Measurements from ENCODE around the gene XPO6.

XPO6 gene

DNA sequence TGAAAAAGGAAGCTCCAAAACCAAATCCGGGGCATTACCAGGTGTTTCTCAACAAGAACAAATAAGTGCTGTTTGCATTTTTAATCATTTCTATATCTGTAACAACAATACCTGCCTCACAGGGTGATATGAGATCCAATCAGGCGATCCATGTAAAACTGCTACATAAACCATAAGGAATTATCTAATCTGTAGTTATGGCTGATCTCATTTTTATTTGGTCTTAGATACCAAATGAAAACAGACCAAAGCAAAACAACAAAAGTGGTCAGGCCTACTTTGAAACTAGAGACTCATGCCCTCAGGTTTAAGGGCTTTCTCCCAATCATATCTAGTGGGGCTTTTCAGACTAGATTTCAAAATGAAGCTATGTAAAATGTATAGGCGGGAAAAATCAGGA is 28.3 kb downstream of the XPO6 start:
- no peak for TF ChIP-seq CTCF (IDR thresholded peaks at IDR 0.05; ENCODE audit: low read depth, low read length)
- no peak overlapping the region for H3K4me3 ChIP-seq (ENCODE audit: low read depth, low read length)

DNA sequence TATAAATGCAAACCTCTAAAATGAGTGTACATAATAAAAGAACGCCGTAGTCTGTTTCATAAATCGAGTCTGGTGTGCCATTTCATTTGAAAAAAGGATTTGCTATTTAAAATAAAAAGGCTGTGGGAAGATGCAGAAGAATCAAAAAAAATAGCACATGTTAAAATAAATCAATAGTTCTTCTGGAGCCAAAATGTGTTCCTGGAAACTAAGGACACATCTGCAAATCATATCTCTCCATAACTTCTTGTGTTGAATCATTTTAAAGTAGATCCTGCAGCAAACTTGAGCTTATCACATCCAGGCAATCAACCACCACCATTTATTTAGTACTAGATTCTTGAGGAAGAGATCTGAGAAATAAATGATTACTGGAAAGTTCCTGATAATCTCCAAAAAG is 29.0 kb downstream of the XPO6 start:
- no peak for TF ChIP-seq CTCF (IDR thresholded peaks at IDR 0.05; ENCODE audit: low read depth, low read length)
- H3K4me3 ChIP-seq (ENCODE audit: low read depth, low read length), result no peak overlapping the region

- TF ChIP-seq CTCF (IDR thresholded peaks at IDR 0.05; ENCODE audit: low read depth, low read length), result no peak
- no peak overlapping the region for H3K4me3 ChIP-seq (ENCODE audit: low read depth, low read length)
These were observed 29.6 kb downstream of the XPO6 start for GRCh38 chr16:28182183-28182582.

DNA sequence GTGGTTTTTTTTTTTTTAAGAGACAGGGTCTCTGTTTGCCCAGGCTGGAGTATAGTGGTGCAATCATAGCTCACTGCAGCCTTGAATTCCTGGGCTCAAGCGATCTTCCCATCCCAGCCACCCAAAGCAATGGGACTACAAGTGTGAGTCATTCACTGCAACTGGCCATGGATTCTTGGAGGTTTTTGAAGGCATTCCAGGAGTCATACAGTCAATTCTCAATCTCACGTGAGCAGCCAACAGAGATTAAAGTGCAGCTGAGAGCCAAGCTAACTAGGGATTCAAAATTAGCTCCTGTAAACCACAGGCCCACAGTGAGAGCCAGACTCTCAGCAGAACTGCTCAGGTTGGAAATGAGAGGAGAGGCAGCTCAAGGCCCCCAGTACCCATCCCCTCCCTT is 30.2 kb downstream of the XPO6 start:
- H3K4me3 ChIP-seq (ENCODE audit: low read depth, low read length), result no peak overlapping the region
- no peak for TF ChIP-seq CTCF (IDR thresholded peaks at IDR 0.05; ENCODE audit: low read depth, low read length)

DNA sequence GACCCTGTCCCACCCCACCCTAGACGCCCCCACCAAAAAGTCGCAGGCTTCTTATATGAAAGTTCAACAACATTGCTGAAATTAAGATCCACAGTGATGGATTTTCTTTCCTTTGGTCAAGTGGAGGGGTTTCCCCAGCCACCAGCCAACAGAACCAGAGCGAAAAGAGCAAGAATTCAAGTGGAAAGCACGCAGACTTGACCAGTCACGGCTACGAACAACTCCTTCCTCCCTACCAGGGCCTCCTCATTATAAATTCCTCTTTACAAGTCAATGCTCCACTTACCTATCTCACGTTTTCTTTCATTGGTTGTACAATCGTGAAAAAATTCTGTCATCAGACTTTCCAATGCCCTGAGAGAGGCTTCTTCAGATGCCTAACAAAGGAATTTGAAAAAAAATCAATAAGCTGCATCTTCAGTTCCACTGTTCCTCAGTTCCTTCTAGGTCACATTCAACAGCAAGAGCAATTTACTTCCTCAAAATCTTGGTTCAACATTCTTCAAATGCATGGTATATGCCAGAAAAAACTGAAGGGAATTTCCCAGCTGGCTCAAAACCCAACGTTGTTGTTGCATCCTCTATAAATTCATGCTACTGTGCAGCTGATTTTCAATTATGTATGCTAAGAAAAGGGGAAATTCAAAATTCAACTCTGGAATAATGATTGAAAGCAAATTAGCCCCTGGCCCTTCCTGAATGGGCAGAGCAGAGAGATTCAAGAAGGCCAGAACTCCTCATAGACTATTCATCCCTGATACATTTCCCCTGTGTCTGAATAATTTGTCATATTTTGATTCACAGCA is 30.9 kb downstream of the XPO6 start:
- no peak for TF ChIP-seq CTCF (IDR thresholded peaks at IDR 0.05; ENCODE audit: low read depth, low read length)
- H3K4me3 ChIP-seq (ENCODE audit: low read depth, low read length), result no peak overlapping the region

DNA sequence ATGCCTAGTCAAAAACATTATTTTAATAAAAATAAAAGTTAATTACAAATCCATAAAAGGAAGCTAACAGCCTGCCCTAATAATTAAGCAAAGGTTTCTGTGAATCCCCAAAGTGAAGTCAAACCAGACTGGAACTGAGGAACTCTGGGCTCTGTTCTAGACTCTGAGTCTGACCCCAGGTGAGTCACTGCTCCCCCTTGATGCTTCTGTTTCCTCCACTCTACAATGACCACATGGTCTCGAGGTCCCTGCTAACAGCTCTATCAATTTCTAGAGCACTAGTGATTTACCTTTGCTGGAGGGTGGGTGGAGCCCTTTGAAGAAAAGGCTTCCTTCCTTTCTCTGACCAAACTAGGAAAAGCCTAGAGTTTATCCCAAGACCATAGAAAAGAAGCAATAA is 32.4 kb downstream of the XPO6 start:
- TF ChIP-seq CTCF (IDR thresholded peaks at IDR 0.05; ENCODE audit: low read depth, low read length), result no peak
- H3K4me3 ChIP-seq (ENCODE audit: low read depth, low read length), result no peak overlapping the region

DNA sequence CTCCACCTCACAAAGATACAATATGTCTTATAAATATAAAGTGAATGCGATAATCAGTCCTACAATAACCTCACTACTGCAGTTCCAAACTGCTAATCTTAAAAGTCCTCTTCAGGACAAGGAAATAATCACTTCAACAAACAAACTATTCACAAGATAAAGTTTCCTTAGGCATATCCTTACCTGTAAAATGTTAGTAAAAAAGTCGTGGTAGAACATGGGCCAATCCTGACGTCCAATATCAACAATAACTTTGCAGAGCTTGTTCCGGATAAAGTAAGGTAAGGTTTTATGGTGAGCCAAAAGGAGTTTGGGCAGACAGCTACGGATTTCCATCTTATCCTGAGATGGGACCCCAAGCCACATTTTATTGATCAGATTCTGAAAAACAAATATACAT is 36.0 kb downstream of the XPO6 start:
- TF ChIP-seq CTCF (IDR thresholded peaks at IDR 0.05; ENCODE audit: low read depth, low read length), result no peak
- H3K4me3 ChIP-seq (ENCODE audit: low read depth, low read length), result no peak overlapping the region

All from WI38 (cell line).